GM19238 (cell line): Measurements from ENCODE around the gene TASP1.
"Not testable (repeated sequence)": the region's sequence is repeated elsewhere in the genome, so short reads cannot be mapped to it uniquely, and the experiment has no call there.

Experiments
- DNase-seq: peaks from one replicate; pipeline ENCODE4 v3.0.0; 2011; ENCODE audit warnings: low spot score; ENCODE audit not compliant: insufficient read length

Gene TASP1

GRCh38 chr20:13401596-13401995 lies 237.1 kb downstream of the TASP1 start:
- no peak for DNase-seq

- no peak for DNase-seq
These were observed 238.3 kb downstream of the TASP1 start for GRCh38 chr20:13400453-13400852.

- no peak for DNase-seq
These were observed 241.4 kb downstream of the TASP1 start for GRCh38 chr20:13397300-13397724.

- no peak for DNase-seq
These were observed 241.9 kb downstream of the TASP1 start for GRCh38 chr20:13396826-13397225.

GRCh38 chr20:13396022-13396421 lies 242.7 kb downstream of the TASP1 start:
- DNase-seq = no peak

- DNase-seq = no peak
These were observed 243.5 kb downstream of the TASP1 start for GRCh38 chr20:13395232-13395631.

GRCh38 chr20:13392391-13392790 lies 246.3 kb downstream of the TASP1 start:
- DNase-seq = no peak

GRCh38 chr20:13389115-13389514 lies 249.6 kb downstream of the TASP1 start:
- no peak for DNase-seq

- no peak for DNase-seq
These were observed 254.6 kb downstream of the TASP1 start for GRCh38 chr20:13384132-13384531.

- DNase-seq = no peak
These were observed 255.9 kb downstream of the TASP1 start for GRCh38 chr20:13382786-13383185.

GRCh38 chr20:13380497-13381229 lies 258.1 kb downstream of the TASP1 start:
- not testable (repeated sequence) for DNase-seq

GRCh38 chr20:13373400-13373799 lies 265.3 kb downstream of the TASP1 start:
- no peak for DNase-seq

- DNase-seq = no peak
These were observed 274.2 kb downstream of the TASP1 start for GRCh38 chr20:13364278-13365170.

GRCh38 chr20:13363473-13363872 lies 275.3 kb downstream of the TASP1 start:
- DNase-seq = no peak

GRCh38 chr20:13362165-13362564 lies 276.6 kb downstream of the TASP1 start:
- not testable (repeated sequence) for DNase-seq

- DNase-seq = not testable (repeated sequence)
These were observed 279.8 kb downstream of the TASP1 start for GRCh38 chr20:13358936-13359335.

- not testable (repeated sequence) for DNase-seq
These were observed 280.9 kb downstream of the TASP1 start for GRCh38 chr20:13357782-13358181.

GRCh38 chr20:13356591-13356990 lies 282.1 kb downstream of the TASP1 start:
- DNase-seq = no peak

GRCh38 chr20:13355941-13356486 lies 282.7 kb downstream of the TASP1 start:
- no peak for DNase-seq

GRCh38 chr20:13355411-13355810 lies 283.3 kb downstream of the TASP1 start:
- no peak for DNase-seq

GRCh38 chr20:13353261-13353945 lies 285.3 kb downstream of the TASP1 start:
- DNase-seq = no peak

- DNase-seq = no peak
These were observed 289.5 kb downstream of the TASP1 start for GRCh38 chr20:13349235-13349604.
